GM10248 (cell line): ENCODE measurements around the gene PRKCB.

ENCODE experiments used
- CTCF ChIA-PET: fragments of 300-600 bp; sonication (Branson Sonifier 250); formaldehyde crosslinking; extraction: SDS; loops from one replicate; lab custom pipeline; 2021; ENCODE audit warnings: antibody characterized with exemption; lab: Yijun Ruan, JAX
- POLR2A ChIA-PET: fragments of 350-650 bp; sonication (Branson Sonifier 250); formaldehyde crosslinking; extraction: SDS; loops from one replicate; lab custom pipeline; 2020; ENCODE audit warnings: antibody characterized with exemption; lab: Yijun Ruan, JAX
- DNase-seq: peaks from one replicate; pipeline ENCODE4 v3.0.0; 2012; ENCODE audit errors: extremely low spot score
- TF ChIP-seq, protein P1 (sequence below): IDR thresholded peaks from 2 replicates; pipeline ENCODE4 v1.5.1; 2012; ENCODE audit warnings: mild to moderate bottlenecking, low read depth; ENCODE audit errors: extremely low read depth, missing control alignments, control extremely low read depth

PRKCB gene

DNA sequence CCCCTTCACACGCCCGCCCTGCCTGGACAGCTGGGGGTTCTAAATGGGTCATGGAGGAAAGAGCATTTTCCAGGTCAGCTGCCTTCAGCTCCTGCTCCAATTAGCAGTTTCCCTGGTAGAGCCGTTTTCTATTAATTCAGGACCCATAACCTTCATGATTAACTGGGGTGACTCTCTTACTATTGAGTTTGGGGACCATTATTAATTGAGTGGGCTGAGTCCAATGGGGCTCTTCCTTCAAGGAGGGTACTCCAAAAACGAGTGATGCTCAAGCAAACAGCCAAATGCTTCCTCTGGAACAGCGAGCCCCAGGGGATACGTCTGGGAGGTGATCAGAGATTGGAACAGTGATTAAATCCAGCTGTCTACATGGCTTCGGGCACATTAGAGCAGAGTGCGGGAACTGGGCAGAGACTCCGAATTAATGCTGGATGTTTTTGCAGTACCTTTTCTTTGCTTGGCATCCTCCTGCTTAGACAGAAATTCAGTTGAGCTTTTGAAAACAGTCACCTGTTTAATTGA lies 352.3 kb downstream of the PRKCB start:
- CTCF ChIA-PET = interaction anchor here (0.9 kb wide), 1 partner anchor 15 kb away, joined by 3 read pairs; no protein-coding TSS in a partner anchor
- POLR2A ChIA-PET = no interaction called here
- DNase-seq = no peak

DNA sequence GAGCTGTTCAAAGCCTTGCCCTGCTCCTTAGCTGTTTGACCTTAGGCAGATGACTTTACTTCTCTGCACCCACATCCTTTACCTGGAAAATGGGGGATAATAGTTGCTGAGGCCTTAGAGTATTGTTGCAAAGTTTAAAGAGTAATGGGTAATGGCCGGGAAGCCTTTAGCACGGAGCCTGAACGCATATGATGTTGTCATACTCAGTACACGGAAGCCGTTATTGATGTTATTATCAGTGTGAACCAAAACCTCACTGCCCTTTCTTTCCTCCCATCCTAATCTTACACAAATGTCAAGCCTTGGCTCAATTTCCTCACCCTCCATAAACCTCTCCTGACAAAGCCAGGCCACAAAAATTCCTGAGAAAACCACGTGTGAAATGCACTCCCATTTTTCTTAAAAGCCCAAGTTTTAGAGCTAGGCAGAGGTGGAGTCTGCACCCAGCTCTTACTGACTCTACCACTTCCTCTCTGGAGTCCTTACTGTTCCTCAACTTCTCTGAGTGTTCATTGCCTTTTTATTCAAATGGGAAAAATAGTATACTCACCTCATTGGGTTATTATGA lies 353.1 kb downstream of the PRKCB start:
- ChIA-PET CTCF (interaction anchor here (0.9 kb wide), 1 partner anchor 15 kb away, joined by 3 read pairs; no protein-coding TSS in a partner anchor), POLR2A (no interaction called here)
- no peak for DNase-seq
- TF ChIP-seq, protein P1, sequence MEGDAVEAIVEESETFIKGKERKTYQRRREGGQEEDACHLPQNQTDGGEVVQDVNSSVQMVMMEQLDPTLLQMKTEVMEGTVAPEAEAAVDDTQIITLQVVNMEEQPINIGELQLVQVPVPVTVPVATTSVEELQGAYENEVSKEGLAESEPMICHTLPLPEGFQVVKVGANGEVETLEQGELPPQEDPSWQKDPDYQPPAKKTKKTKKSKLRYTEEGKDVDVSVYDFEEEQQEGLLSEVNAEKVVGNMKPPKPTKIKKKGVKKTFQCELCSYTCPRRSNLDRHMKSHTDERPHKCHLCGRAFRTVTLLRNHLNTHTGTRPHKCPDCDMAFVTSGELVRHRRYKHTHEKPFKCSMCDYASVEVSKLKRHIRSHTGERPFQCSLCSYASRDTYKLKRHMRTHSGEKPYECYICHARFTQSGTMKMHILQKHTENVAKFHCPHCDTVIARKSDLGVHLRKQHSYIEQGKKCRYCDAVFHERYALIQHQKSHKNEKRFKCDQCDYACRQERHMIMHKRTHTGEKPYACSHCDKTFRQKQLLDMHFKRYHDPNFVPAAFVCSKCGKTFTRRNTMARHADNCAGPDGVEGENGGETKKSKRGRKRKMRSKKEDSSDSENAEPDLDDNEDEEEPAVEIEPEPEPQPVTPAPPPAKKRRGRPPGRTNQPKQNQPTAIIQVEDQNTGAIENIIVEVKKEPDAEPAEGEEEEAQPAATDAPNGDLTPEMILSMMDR = no peak

More for the DNA sequence above, 352.3 kb downstream of the PRKCB start:
- TF ChIP-seq, protein P1 = no peak

DNA sequence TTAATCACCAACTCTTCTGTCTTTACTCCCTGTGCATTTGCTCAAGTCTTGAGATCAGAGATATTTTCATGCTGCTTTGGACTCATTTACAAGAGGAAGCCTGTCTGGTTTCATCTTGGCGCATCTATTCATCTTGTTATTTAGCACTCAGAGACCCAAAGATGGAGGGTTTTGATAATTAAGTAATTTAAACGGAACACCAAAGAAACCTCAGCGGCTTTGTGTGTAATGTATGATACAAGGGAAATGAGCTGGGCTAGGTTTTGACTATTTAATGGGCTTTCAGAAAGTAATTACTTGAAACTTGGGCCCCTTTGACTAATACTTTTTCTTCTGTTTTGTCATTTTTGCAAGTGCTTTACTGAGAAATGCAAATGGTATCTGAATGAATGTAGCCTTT lies 354.2 kb downstream of the PRKCB start:
- ChIA-PET POLR2A (no interaction called here), CTCF (interaction anchor here (1.2 kb wide), 1 partner anchor 27 kb away, joined by 3 read pairs; no protein-coding TSS in a partner anchor)
- TF ChIP-seq, protein P1 = no peak
- no peak for DNase-seq

DNA sequence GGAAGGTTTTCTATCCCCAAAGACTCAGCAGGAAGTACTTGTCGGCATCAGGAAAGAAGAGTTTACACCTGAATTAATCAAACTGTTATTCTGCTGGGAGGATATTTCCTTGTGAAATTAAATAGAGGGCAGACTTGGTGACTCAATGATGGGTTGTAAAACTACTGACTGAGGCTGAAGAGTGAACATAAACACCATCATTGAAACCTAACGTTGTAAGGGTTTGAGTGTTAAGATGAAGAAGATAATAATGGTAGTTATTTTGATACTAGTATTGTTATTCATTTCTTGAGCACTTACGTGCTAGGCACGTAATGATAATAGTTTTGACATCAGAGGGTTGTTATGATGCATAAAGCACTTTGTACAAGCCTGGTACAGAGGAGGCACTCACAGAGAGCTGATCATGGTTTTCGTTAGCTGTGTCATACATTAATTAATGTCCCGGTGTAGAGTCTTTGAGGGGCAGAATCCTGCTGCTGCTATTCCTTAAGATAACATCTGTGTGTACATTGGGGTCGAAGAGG lies 356.2 kb downstream of the PRKCB start:
- no peak for DNase-seq
- POLR2A ChIA-PET = no interaction called here
- TF ChIP-seq, protein P1 = no peak
- CTCF ChIA-PET = interaction anchor here (1.2 to 1.9 kb wide), 2 partner anchors 15 to 121 kb away, joined by 4 read pairs; no protein-coding TSS in a partner anchor

DNA sequence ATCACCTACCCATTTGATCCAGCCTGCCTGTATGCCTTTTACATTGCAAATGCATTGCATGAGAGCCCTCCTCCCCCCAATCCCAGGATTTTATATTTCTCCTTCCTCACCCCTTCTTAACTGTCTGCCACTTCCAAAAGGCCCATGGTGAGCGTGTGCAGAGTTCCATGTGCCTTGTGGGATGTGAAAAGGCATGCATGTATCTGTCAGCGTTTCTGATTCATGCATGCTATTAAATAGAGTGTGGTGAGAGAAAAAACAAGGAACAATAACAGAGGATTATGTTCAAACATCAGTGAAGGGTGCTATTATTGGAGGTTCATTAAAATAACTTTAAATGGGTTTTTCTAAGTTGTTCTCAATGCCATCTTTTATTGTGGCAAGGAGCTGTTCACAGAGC lies 359.4 kb downstream of the PRKCB start:
- POLR2A ChIA-PET = no interaction called here
- CTCF ChIA-PET = interaction anchor here (1.6 kb wide), 1 partner anchor 52 kb away, joined by 3 read pairs; no protein-coding TSS in a partner anchor
- no peak for DNase-seq
- TF ChIP-seq, protein P1 = no peak

DNA sequence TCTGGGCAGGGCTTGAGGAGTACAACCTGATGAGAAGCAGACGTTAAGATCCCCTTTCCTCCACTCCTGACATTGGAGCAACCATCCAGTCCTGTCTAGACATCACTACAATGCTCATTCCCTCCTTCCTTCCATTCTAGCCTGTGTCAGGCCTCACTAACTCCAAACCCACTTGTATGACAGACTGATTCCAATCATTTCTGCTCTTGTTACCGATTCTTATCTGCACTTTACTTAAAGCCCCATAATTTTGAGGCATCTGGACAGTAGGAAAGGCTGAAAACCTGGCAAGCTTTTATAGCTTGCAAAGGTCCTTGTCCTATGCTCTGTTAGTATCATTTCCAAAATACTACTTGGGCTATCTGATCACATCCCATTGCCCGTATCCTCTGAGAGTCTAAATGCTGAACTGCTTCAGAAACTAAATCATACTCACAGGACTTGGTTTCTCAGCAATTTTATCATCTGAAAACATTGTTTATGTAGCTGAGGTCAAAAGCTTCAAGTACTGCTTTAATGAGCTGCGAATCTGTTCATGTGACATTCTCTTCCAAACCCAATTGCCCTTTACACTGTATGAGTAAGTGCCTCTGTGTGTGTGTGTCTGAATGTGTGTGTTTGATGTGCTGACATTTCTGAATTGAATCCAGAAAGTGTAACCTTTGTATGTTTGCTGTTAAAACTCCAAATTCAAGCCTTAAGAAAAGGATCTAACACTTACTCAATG lies 363.2 kb downstream of the PRKCB start:
- CTCF ChIA-PET = no interaction called here

More for the DNA sequence above, 363.2 kb downstream of the PRKCB start:
- no peak for DNase-seq
- TF ChIP-seq, protein P1 = no peak
- POLR2A ChIA-PET = no interaction called here
